GM12801 (cell line): Measurements from ENCODE around the gene HDAC1.

Experiments
- TF ChIP-seq, protein P1 (sequence below): IDR thresholded peaks from one replicate; pipeline ENCODE4 v1.5.1; 2011; ENCODE audit warnings: control low read depth; ENCODE audit not compliant: insufficient read length; ENCODE audit errors: extremely low read depth

HDAC1 gene

DNA sequence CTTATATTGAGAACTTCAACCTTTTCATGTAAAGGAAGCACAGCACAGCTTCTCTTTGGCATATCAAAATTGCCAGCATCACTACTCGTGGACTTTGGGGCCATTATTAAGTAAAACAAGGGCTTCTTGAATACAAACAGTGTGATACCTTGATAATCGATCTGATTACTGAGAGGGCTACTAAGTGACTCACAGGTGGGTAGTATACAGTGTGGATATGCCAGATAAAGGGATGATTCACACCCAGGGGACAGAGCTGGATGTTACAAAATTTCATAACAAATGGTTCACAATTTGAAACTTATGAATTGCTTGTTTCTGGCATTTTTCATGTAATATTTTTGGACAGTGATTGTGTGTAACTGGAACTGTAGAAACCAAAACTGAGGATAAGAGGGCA, 15.4 kb downstream of the HDAC1 start:
- TF ChIP-seq, protein P1, sequence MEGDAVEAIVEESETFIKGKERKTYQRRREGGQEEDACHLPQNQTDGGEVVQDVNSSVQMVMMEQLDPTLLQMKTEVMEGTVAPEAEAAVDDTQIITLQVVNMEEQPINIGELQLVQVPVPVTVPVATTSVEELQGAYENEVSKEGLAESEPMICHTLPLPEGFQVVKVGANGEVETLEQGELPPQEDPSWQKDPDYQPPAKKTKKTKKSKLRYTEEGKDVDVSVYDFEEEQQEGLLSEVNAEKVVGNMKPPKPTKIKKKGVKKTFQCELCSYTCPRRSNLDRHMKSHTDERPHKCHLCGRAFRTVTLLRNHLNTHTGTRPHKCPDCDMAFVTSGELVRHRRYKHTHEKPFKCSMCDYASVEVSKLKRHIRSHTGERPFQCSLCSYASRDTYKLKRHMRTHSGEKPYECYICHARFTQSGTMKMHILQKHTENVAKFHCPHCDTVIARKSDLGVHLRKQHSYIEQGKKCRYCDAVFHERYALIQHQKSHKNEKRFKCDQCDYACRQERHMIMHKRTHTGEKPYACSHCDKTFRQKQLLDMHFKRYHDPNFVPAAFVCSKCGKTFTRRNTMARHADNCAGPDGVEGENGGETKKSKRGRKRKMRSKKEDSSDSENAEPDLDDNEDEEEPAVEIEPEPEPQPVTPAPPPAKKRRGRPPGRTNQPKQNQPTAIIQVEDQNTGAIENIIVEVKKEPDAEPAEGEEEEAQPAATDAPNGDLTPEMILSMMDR = no peak

DNA sequence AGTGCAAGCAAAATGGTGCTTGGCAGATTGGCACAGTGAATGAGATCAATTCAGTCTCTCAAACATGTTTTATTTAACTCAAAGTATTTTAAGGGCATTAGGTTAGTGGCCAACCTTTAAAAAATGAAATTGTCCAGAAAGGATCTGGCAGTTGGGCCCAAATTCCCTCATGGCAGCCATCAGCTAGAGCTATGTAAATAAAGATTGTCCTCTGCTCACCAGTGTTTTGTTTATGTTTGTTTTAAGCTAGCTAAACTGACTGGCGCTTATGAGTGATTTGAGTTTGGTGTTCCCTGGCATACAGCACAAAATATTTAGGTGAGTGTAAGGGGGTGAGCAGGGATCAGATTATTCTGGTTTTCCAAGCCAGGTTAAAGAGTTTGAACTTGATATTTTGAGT, 18.1 kb downstream of the HDAC1 start:
- TF ChIP-seq, protein P1 = no peak

DNA sequence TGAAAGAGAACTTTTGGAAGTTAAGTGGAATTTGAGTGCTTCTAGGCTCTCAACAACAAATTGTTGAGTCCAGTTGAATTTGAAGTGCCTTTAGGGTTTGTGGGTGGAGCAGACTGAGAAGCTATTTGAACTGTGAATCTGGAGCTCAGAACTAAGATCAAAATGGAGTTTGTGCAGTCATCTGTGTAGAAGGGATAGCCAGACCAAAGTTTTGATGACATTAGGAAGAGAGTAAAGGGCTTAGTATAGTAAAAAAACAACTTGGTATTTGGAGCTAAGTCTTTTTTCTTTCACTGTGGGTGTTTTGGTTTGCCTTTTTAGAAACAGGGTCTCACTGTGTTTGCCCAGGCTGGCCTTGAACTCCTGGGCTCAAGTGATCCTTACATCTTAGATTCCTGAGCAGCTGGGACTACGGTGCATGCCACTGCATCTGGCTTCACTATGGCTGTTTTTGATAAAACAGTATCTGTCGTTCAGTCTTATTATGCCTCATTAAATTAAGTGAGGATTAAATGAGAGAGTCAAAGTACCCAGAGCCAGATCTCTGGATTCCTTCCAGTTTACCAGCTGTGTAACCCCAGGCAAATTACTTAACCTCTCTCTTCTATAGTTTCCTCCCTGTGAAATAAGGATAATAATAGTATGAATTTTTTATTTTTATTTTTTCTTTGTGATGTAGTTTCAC, 20.0 kb downstream of the HDAC1 start:
- TF ChIP-seq, protein P1 = no peak

DNA sequence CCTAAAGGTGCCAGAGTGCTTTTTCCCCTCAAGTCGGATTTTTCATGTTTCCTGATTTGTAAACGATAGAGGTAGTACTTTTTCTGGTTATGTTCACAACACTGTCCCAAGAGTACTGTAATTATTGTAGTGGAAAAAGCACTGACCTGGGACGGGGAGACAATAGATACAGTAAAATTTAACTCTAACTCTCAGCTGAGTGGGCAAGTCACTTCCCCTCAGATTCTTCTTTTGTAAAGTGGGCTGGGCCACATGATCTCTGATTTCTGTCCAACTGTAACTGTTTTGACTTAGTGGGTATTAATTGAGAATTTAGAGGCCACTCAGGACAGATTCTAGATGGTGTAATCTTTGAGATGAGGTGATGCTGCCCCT, 25.0 kb downstream of the HDAC1 start:
- TF ChIP-seq, protein P1 = no peak

DNA sequence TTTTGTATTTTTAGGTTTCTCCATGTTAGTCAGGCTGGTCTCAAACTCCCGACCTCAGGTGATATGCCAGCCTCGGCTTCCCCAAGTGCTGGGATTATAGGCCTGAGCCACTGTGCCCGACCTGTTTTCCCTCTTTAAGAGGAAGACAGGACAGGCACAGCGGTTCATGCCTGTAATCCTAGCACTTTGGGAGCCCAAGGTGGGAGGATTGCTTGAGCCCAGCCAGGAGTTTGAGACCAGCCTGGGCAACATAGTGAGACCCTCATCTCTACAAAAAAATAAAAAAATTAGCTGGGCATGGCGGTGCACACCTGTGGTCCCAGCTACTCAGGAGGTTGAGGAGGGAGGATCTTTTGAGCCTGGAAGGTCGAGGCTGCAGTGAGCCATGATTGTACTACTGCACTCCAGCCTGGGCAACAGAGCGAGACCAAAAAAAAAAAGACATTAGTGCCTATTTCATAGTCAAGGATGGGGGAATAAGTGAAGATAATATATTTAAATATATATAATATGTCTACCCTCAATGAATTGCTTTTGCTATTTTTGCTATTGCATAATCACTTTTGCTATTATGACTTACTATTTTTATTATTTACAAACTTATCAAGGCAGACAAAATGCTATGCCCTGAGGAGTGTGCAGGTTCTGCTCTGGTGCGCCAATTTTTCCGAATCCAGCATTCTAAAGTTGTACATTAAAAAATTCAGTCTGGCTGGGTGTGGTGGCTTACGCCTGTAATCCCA, 26.4 kb downstream of the HDAC1 start:
- TF ChIP-seq, protein P1 = no peak

DNA sequence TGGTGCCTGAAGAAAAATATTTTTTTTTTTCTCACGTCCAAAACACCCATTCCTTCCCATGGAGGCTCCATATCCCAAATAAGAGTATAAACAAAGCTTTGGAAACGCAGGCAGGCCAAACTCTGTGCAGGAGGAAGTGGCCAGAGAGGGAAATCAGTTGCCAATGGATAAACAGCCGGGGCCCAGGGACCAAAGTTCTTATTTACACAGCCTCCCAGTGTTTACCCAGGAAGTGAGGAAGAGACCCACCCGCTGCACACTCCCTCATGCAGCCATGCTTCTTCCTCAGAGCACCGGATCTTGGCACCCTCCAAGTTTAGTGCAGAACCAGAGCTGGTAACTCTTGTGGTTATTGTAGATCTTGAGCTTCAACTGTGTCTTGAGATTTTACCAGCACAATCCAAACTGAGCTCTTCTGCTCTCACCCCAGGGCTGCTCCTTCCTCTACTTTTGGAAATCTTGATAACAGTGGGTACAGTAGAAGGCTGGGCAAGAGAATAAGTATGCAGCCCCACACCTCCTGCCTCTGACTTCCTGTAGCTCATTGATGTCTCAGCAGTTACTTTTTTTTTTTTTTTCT, 29.9 kb downstream of the HDAC1 start:
- TF ChIP-seq, protein P1 = no peak

DNA sequence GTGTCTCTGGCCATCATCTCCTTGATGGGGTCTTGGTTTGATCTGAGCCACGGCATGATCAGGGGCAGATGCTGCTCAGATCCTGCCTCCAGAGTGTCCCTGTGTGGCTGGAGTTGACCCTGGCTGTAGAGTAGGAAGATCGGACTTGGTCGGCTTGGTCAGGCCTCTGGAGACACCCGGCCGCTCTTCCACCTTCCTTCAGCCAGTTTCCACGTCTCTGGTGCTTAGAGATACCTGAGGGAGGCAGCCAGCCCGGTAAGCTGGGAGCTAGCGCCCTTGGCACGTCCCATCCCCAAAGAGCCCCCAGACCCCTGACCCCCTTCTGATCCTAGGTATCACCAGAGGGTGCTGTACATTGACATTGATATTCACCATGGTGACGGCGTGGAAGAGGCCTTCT, 35.3 kb downstream of the HDAC1 start:
- TF ChIP-seq, protein P1 = no peak
